H1 (cell line): ENCODE results near the gene CDCA3. TPM values are rescaled to one million over a fixed set of nuclear protein-coding genes. Genes with fewer than 3 reads are reported as not detected.

ENCODE experiments used
- BRCA1 ChIP-seq: IDR thresholded peaks from 2 replicates; pipeline ENCODE4 v1.6.1; 2012; ENCODE audit warnings: low read depth, low read length, improper control_type of control experiment
- CEBPB ChIP-seq: IDR thresholded peaks from 2 replicates; pipeline ENCODE4 v1.6.1; 2012; ENCODE audit warnings: low read depth, low read length
- CHD2 ChIP-seq: IDR thresholded peaks from 2 replicates; pipeline ENCODE4 v1.6.1; 2012; ENCODE audit warnings: low read length, improper control_type of control experiment
- CREB1 ChIP-seq: IDR thresholded peaks from 2 replicates; pipeline ENCODE4 v1.6.1; 2012; ENCODE audit warnings: inconsistent platforms
- EGR1 ChIP-seq: IDR thresholded peaks from 2 replicates; pipeline ENCODE4 v1.6.1; 2011; ENCODE audit warnings: low read depth, low read length, borderline replicate concordance
- FOSL1 ChIP-seq: IDR thresholded peaks from 2 replicates; pipeline ENCODE4 v1.6.1; 2011; ENCODE audit warnings: mild to moderate bottlenecking, low read depth, low read length, moderate library complexity; ENCODE audit not compliant: insufficient read depth
- GABPA ChIP-seq: IDR thresholded peaks from 2 replicates; pipeline ENCODE4 v1.6.1; 2011; ENCODE audit warnings: mild to moderate bottlenecking, low read length, moderate library complexity, borderline replicate concordance; ENCODE audit not compliant: insufficient read depth
- HDAC6 ChIP-seq: IDR thresholded peaks from one replicate; pipeline ENCODE4 v1.7.1; 2012; ENCODE audit warnings: low read depth, mild to moderate bottlenecking, inconsistent platforms, low read length, moderate library complexity
- JUND ChIP-seq: IDR thresholded peaks from 2 replicates; pipeline ENCODE4 v1.6.1; 2011; ENCODE audit warnings: mild to moderate bottlenecking, improper control_type of control experiment, low read length
- KDM5A ChIP-seq: fragments of 200-600 bp; IDR thresholded peaks from 2 replicates; pipeline ENCODE4 v1.7.1; 2012; ENCODE audit warnings: mild to moderate bottlenecking, low read length, inconsistent platforms, mixed read lengths
- POLR2A ChIP-seq, 2 experiments: IDR thresholded peaks; 1 replicate in 1 of 2; 2 replicates in 1 of 2; pipeline ENCODE4 v1.6.1; 2011; ENCODE audit warnings: low read depth in 2 of 2, low read length in 2 of 2, mild to moderate bottlenecking in 2 of 2; ENCODE audit errors: control extremely low read depth in 1 of 2
- POLR2AphosphoS5 ChIP-seq: IDR thresholded peaks from 2 replicates; pipeline ENCODE4 v1.6.1; 2011; ENCODE audit warnings: low read depth, low read length
- RBBP5 ChIP-seq: IDR thresholded peaks from 2 replicates; pipeline ENCODE4 v1.7.1; 2012; ENCODE audit warnings: low read depth, mild to moderate bottlenecking, inconsistent platforms, low read length, moderate library complexity, borderline replicate concordance
- RNF2 ChIP-seq: fragments of 200-900, 300-1000 bp; sonication (generic); IDR thresholded peaks from 2 replicates; pipeline ENCODE4 v1.7.1; 2016; ENCODE audit warnings: borderline replicate concordance, low read depth, mild to moderate bottlenecking, antibody characterized with exemption, low read length; ENCODE audit not compliant: poor library complexity, severe bottlenecking; ENCODE audit errors: missing control alignments
- SAP30 ChIP-seq: fragments of 300-600 bp; sonication (generic); IDR thresholded peaks from 2 replicates; pipeline ENCODE4 v1.7.1; 2012; ENCODE audit warnings: low read length, moderate library complexity, mild to moderate bottlenecking, inconsistent platforms; ENCODE audit not compliant: insufficient read depth, insufficient replicate concordance
- SIN3A ChIP-seq, 2 experiments: IDR thresholded peaks in 1 of 2; conservative IDR thresholded peaks in 1 of 2; 2 replicates each; pipeline ENCODE4 v1.6.1; 2011 to 2012; ENCODE audit warnings: low read length in 2 of 2, improper control_type of control experiment in 1 of 2, low read depth in 1 of 2, mild to moderate bottlenecking in 1 of 2
- SIX5 ChIP-seq: IDR thresholded peaks from 2 replicates; pipeline ENCODE4 v1.6.1; 2011; ENCODE audit warnings: mild to moderate bottlenecking, low read depth, low read length
- SRF ChIP-seq: IDR thresholded peaks from 2 replicates; pipeline ENCODE4 v1.6.1; 2011; ENCODE audit warnings: mild to moderate bottlenecking, low read depth, low read length, moderate library complexity
- TAF1 ChIP-seq: IDR thresholded peaks from 2 replicates; pipeline ENCODE4 v1.6.1; 2011; ENCODE audit warnings: mild to moderate bottlenecking, low read depth, low read length
- TEAD4 ChIP-seq: IDR thresholded peaks from 2 replicates; pipeline ENCODE4 v1.6.1; 2012; ENCODE audit warnings: low read depth, low read length, inconsistent platforms, mixed read lengths
- YY1 ChIP-seq: IDR thresholded peaks from 2 replicates; pipeline ENCODE4 v1.6.1; 2011; ENCODE audit warnings: low read depth, mild to moderate bottlenecking, low read length
- polyA plus RNA-seq, 7 experiments: library from polyadenylated mRNA; depleted of rRNA in 3 of 7; stranded (reverse) in 5 of 7; unstranded in 2 of 7; fragments of >200 nt in 5 of 7; fragments of 200-250 nt in 2 of 7; gene quantifications; 1 replicate in 5 of 7; 2 replicates in 1 of 7; 4 replicates in 1 of 7; pipeline versions ENCODE4 v1.2.1 to v1.2.3, GENCODE V29; 2011 to 2013; ENCODE audit warnings: missing spikeins in 2 of 7, mixed read lengths in 2 of 7
- total RNA-seq: library from RNA; stranded (reverse); fragmentation: NEBNext Ultra II Directional; extraction: Animal tissue kit (Norgen Biotek cat#: 25700); gene quantifications from 2 replicates; pipeline ENCODE4 v1.2.1, GENCODE V29; 2021
- TF ChIP-seq, protein P1 (sequence below): IDR thresholded peaks from 2 replicates; pipeline ENCODE4 v1.6.1; 2011; ENCODE audit warnings: low read depth, mild to moderate bottlenecking, low read length; ENCODE audit not compliant: insufficient read depth
- TF ChIP-seq, protein P2 (sequence below): IDR thresholded peaks from 2 replicates; pipeline ENCODE4 v1.6.1; 2012; ENCODE audit warnings: inconsistent platforms

Gene CDCA3
- total and polyA plus RNA-seq, 2 of the 8 experiments (the other 6 are each of a cell fraction or from before 2014, with no cell fraction given), result 47.7 to 71.2 TPM

DNA sequence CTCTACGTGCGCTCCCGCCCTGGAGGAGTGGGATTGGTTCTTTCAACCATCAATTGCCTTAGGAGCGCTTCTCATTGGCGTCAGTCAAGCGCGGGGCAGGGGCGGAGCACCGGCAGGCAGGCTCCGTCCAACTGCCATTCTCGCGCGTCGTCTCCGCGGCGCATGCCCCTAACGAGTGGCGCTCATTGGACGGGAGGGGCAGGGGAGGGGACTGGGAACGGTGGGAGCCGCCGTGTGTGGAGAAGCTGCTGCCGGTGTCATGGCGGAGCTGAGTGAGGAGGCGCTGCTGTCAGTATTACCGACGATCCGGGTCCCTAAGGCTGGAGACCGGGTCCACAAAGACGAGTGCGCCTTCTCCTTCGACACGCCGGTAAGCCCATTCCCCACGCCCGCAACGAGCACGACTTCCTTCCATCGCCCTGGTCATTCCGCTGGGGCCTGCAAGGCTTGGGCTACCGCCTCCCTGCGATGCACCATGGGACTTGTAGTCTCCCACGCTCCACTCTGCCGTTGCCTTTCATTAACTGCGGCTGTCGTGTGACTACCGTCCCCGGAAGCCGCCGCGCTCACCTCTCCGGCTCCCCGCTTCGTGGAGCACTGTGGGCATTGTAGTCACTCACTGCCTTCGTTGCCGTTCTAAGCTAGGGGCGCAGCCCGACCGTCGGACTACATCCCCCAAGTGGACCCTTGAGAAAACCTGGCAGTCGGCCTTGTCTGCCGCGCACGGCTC lies 1.0 kb upstream of the CDCA3 start, which contains the start of gene USP5 (continued):
- TF ChIP-seq CHD2 (peak; percentile 86), RNF2 (no peak), SIN3A (conservative IDR thresholded peaks at IDR 0.05 in 1 of 2, IDR thresholded peaks at IDR 0.05 in 1 of 2; ENCODE audit: low read depth in 1 of 2, low read length in 2 of 2) (peak in 1 of 2 experiments; percentile 83; a peak in 1 of 4 replicates), TAF1 (peak; percentile 39; the same call in 1 of the 2 replicates), BRCA1 (no peak), SRF (no peak), EGR1 (no peak), POLR2A (IDR thresholded peaks at IDR 0.05; ENCODE audit: control extremely low read depth in 1 of 2, low read depth in 2 of 2, low read length in 2 of 2) (peak in 1 of 2 experiments; percentile 79; a peak in 2 of 3 replicates), HDAC6 (no peak), CREB1 (peak; percentile 86), JUND (no peak), GABPA (peak; percentile 75; the same call in 1 of the 2 replicates), KDM5A (peak; percentile 76), SIX5 (peak; percentile 99), POLR2AphosphoS5 (peak; percentile 74; the same call in 1 of the 2 replicates), SAP30 (peak; percentile 23), CEBPB (no peak), YY1 (peak; percentile 84; the same call in 1 of the 2 replicates), RBBP5 (peak; percentile 79; the same call in 1 of the 2 replicates), FOSL1 (no peak), TEAD4 (no peak)
- TF ChIP-seq, protein P1, sequence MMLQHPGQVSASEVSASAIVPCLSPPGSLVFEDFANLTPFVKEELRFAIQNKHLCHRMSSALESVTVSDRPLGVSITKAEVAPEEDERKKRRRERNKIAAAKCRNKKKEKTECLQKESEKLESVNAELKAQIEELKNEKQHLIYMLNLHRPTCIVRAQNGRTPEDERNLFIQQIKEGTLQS, result peak; percentile 70
- TF ChIP-seq, protein P2, sequence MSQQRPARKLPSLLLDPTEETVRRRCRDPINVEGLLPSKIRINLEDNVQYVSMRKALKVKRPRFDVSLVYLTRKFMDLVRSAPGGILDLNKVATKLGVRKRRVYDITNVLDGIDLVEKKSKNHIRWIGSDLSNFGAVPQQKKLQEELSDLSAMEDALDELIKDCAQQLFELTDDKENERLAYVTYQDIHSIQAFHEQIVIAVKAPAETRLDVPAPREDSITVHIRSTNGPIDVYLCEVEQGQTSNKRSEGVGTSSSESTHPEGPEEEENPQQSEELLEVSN, result peak; percentile 86
